Measurements from ENCODE around the gene EIF6. TPM values are rescaled to one million over a fixed set of nuclear protein-coding genes. Genes with fewer than 3 reads are reported as not detected.

The EIF6 gene
- total RNA-seq, 4 donors from 2014 or later: 63.7 to 89.4 (median 85.2) TPM

- TF ChIP-seq CTCF (IDR thresholded peaks at IDR 0.05): no peak
- DNase-seq (ENCODE audit: low spot score) (no peak), ATAC-seq (ENCODE audit: low FRiP score) (no peak)
Measured at GRCh38 chr20:35238735-35239134, 45.8 kb downstream of the EIF6 start.

- ATAC-seq (ENCODE audit: low FRiP score): no peak
- no peak for TF ChIP-seq CTCF (IDR thresholded peaks at IDR 0.05)
- no peak for DNase-seq (ENCODE audit: low spot score)
Measured at GRCh38 chr20:35238170-35238569, 46.4 kb downstream of the EIF6 start.

- no peak for ATAC-seq (ENCODE audit: low FRiP score)
- no peak for DNase-seq (ENCODE audit: low spot score)
- TF ChIP-seq CTCF (IDR thresholded peaks at IDR 0.05): no peak
Measured at GRCh38 chr20:35237486-35237885, 47.1 kb downstream of the EIF6 start.

GRCh38 chr20:35235881-35236280, 48.7 kb downstream of the EIF6 start:
- no peak for ATAC-seq (ENCODE audit: low FRiP score)
- no peak for DNase-seq (ENCODE audit: low spot score)
- TF ChIP-seq CTCF (IDR thresholded peaks at IDR 0.05): no peak

- no peak for TF ChIP-seq CTCF (IDR thresholded peaks at IDR 0.05)
- no peak for DNase-seq (ENCODE audit: low spot score)
- ATAC-seq (ENCODE audit: low FRiP score): no peak
Measured at GRCh38 chr20:35232575-35232974, 52.0 kb downstream of the EIF6 start.

Other genes starting within 250 kb of the EIF6 start
- 10 to 100 TPM; 59.3 to 87.0 (median 70.1) TPM for gene TRPC4AP, start 192.0 kb downstream of the EIF6 start, total RNA-seq
- 10 to 100 TPM; 21.1 to 37.4 (median 26.8) TPM for gene EDEM2, start 137.4 kb downstream of the EIF6 start, total RNA-seq
- 100 to 1,000 TPM; 124 to 266 (median 151) TPM for gene PROCR, start 112.7 kb downstream of the EIF6 start, total RNA-seq
- gene MMP24, start 58.1 kb downstream of the EIF6 start, total RNA-seq: 1 to 10 TPM in 3 of 4 donors, under 1 TPM in 1; 0.16 to 7.2 (median 5.6) TPM
- 10 to 100 TPM; 12.8 to 35.6 (median 23.7) TPM for gene MMP24OS, start 6.7 kb downstream of the EIF6 start, total RNA-seq
- gene FAM83C, start 7.7 kb upstream of the EIF6 start, total RNA-seq: under 1 TPM in 1 of 4 donors, not detected in 3; 0.09 TPM
- 10 to 100 TPM; 28.4 to 44.0 (median 32.3) TPM for gene UQCC1, start 127.2 kb upstream of the EIF6 start, total RNA-seq
- 1 to 10 TPM in 3 of 4 donors, under 1 TPM in 1; 0.47 to 2.6 (median 1.8) TPM for gene GDF5, start 153.5 kb upstream of the EIF6 start, total RNA-seq
- 10 to 100 TPM; 14.6 to 25.4 (median 16.2) TPM for gene CEP250, start 170.8 kb upstream of the EIF6 start, total RNA-seq
- gene C20orf173, start 244.9 kb upstream of the EIF6 start, total RNA-seq: not detected

Data from omental fat pad (tissue), 4 donors.